Adipose tissue (tissue), 3 donors: ENCODE measurements around the gene ADAMTS14. TPM values are rescaled to one million over a fixed set of nuclear protein-coding genes. Genes with fewer than 3 reads are reported as not detected.

Source experiments
- H3K27ac ChIP-seq: one replicate; pipeline ENCODE4 v1.5.1; 2013; ENCODE audit warnings: low read depth, low read length
- WGBS, 3 donors: extraction: QIAGEN DNeasy Blood & Tissue Kit; methylation state at CpG; one replicate each; pipeline ENCODE4 v1.1.7; 2013; 5-methylcytosine and 5-hydroxymethylcytosine counted together
- polyA plus RNA-seq, 3 donors: library from polyadenylated mRNA; stranded (reverse); fragments of 200-250 nt; gene quantifications; one replicate each; pipeline ENCODE4 v1.2.3, GENCODE V29; 2013
- donor health status: healthy with polysubstance abuse.
- donor health status: Bipolar disorder and iron deficiency.
- donor health status: healthy.

ADAMTS14 gene
- polyA plus RNA-seq, 3 donors = under 0.01 to 0.94 (median 0.07) TPM

GRCh38 chr10:70771311-70772194 is 99.2 kb downstream of the ADAMTS14 start:
- H3K27ac ChIP-seq = no peak overlapping the region
- 76 to 92% (median 92%) methylated on average over 8 of the region's 8 CpGs for WGBS, 3 donors

- H3K27ac ChIP-seq = no peak overlapping the region
- 84 to 93% (median 89%) methylated on average over 4 of the region's 4 CpGs for WGBS, 3 donors
Observed at GRCh38 chr10:70772627-70773026, 100.3 kb downstream of the ADAMTS14 start.

DNA sequence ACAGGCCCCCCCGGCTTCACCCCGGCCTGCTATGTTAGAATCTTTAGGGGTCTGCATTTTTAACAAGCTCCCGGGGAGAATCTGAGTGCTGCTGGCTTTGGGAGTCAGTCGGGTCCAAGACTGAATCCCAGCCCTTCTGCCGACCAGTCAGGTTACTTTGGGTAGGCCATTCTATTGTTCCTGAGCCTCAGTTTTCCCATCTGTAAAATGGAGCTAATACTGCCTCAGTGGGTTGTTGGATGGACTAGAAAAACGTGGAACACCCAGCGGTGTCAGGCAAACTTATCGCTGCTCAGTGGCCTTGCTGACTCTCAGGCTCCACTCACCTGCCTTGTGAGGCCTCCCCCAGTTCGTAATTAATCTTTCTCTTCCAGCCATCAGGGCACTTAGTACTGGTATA is 101.2 kb downstream of the ADAMTS14 start:
- H3K27ac ChIP-seq = no peak overlapping the region
- WGBS, 3 donors = 76 to 91% (median 82%) methylated on average over 9 of the region's 9 CpGs

GRCh38 chr10:70773965-70774809 is 101.9 kb downstream of the ADAMTS14 start:
- 87 to 88% (median 88%) methylated on average over 14 of the region's 14 CpGs for WGBS, 3 donors

DNA sequence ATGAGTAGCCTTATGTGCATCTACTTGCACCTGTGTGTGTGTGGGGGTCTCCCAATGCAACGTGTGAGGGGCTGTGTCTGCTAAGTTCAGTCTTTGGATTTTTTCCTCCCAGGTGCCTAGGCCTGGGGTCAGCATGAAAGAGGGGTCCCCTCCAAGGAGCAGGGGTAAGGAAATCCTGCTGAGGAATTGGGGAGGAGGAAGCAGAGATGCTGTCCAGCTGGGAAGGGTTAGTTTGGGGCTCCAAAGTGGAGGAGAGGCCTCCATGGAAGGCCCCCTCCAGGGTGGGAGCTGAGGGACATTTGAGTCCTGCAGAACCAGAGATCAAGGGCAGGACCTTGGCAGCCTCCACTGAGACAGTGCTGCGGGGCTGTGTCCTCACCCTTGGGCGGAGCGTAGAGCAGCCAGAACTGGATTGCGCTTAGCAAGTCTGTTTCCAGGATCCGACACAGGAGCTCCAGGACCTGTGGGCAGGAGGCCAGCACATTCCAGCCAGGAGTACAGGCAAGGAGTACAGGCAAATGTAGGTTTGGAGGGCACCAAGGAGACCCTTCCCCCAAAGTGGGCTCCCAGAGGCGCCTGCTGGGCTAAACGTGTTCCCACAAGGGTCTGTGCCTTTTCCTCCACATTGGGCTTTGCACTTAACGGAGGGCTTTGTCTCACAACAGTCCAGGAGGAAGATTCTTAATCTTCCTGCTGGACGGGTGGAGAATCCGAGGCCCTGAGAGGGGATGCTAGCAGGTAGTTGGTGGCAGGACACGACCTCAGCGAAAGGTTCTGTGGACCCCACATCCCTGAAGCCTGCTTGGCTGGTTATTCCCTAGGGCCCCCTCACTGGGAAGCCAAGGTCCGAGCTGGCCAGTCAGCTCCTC is 102.7 kb downstream of the ADAMTS14 start:
- 66 to 81% (median 74%) methylated on average over 14 of the region's 14 CpGs for WGBS, 3 donors
- no peak overlapping the region for H3K27ac ChIP-seq

More at GRCh38 chr10:70773965-70774809, 101.9 kb downstream of the ADAMTS14 start:
- H3K27ac ChIP-seq = no peak overlapping the region

DNA sequence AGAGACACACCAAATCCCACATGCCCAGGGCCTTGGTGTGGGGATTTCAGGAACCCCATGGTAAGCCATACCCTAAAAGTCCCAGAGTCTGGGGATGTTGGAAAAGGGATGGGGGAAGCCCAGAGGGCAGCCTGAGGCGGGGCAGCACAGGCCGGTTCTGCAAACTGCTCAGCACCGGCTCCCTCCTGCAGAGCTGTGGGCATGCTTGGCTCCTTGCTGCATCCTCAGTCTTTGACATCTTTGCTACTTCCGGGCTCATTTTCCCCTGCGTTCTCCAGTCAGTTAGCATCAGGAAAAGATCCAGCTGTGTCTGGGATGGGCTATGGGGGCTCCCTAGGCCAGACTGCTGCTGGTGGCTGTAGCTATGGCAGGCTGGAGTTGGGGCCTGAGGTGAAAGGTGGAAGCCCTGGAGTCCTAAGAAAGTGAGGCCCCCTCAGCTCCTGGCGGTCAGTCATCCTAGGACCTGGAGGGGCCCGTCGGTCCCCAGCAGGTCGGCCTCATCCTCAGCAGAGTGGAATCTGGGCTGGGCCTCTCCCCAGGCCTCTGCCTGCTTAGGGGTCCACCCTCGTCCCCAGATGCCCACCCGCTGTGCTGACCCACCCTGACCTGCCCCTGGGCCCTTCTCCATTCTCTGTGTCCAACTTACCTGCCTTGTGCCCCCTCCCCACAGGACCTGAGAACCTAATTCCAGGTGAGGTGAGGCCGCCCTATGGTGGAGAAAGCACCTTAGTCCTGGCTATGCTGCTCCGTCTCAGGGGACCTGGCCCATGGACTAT is 103.6 kb downstream of the ADAMTS14 start:
- H3K27ac ChIP-seq = no peak overlapping the region
- WGBS, 3 donors = 90 to 93% (median 91%) methylated on average over 13 of the region's 13 CpGs

DNA sequence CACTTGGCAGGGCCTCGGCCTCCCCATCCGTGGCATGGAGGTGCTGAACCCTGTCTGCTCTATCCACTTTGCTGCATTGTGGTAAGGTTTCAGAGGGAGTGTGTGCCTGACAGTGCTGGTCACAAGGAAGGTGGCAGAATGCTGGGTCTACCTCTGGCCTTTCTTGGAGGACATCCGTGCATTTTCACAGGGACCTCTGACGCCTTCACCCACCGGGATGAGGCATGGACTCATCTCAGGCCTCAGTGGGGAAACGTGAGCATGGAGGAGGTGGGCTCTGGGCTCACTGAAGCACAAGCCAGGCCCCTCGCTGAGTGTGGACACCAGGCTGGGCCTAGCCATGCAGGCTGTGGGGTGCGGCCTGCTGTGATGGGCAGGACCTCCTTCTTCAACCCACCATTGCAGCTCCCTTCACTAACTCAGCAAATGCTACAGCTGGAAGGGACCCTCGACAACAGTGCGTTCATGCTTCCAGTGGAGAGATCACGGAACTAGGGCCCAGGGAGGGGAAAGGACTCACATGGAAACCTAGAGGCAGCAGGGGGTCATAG is 104.2 kb downstream of the ADAMTS14 start:
- WGBS, 3 donors = 89 to 94% (median 94%) methylated on average over 11 of the region's 11 CpGs
- H3K27ac ChIP-seq = no peak overlapping the region

- 88 to 93% (median 89%) methylated on average over 18 of the region's 18 CpGs for WGBS, 3 donors
- no peak overlapping the region for H3K27ac ChIP-seq
Observed at GRCh38 chr10:70777063-70777875, 105.0 kb downstream of the ADAMTS14 start.

- 75 to 86% (median 82%) methylated on average over 9 of the region's 9 CpGs for WGBS, 3 donors
- no peak overlapping the region for H3K27ac ChIP-seq
Observed at GRCh38 chr10:70778267-70778924, 106.1 kb downstream of the ADAMTS14 start.

- no peak overlapping the region for H3K27ac ChIP-seq
- WGBS, 3 donors = 57 to 71% (median 65%) methylated on average over 2 of the region's 2 CpGs
Observed at GRCh38 chr10:70779088-70779487, 106.8 kb downstream of the ADAMTS14 start.

DNA sequence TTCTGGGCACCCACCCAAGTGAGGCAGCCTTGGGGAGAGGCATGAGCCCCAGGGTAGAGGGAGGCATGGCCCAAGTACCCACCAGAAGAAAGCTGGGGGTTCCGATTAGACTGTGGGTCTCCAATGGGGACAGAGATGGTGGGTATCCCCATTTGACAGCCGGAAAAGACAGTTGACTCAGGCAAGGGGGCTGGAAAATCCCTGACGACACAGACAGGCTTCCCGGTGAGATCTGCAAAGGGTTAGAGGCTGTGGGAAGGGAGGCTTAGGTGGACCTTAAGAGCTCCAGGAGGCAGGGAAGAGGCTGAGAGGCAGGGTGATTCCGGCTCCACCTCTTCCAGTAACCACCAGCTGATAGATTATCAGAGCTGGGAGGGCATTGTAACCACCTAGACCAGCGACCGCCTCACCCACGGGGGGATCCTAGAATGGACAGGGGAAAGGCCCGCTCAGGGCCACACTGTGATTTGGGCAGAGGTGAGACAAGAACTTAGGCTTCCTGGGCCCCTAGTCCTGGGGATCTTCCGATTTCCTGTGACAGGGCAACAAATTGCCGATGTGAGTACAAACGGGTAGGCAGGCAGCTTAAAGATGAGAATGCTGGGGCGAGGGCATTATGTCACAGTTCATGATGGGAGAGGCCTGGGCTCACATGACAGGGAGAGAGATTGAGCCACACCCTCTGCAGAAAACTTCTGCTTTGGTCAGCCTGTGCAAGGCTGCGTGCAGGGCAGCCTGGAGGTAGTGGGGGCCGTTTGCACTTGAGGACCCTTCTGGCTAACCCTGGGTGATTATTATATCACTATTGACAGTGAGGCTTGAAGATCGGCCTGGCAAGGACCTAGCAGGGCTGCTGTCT is 107.4 kb downstream of the ADAMTS14 start:
- 72 to 80% (median 76%) methylated on average over 16 of the region's 16 CpGs for WGBS, 3 donors
- H3K27ac ChIP-seq = no peak overlapping the region

DNA sequence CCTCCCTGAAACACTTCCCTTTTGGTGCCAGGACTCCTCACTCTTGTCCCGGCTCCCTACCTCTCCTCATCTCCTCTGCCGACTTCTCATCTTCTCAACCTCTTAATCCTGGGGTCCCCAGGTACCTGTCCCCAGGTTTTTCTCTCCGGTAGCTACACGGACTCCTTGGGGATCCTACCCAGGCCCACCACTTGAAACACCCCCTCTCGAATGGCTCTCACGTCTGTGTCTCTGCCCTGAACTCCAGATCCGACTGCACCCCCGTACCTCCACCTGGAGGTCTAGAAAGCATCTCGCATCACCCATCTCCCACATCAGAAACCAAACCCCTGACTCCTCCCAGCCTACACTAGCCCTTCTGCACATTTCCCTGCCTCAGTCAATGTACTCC is 108.1 kb downstream of the ADAMTS14 start:
- 89 to 96% (median 92%) methylated on average over 8 to 9 of the region's 9 CpGs for WGBS, 3 donors
- no peak overlapping the region for H3K27ac ChIP-seq

- H3K27ac ChIP-seq = no peak overlapping the region
- 84 to 96% (median 95%) methylated on average over 4 of the region's 4 CpGs for WGBS, 3 donors
Observed at GRCh38 chr10:70780772-70781171, 108.5 kb downstream of the ADAMTS14 start.

GRCh38 chr10:70781461-70782051 is 109.2 kb downstream of the ADAMTS14 start:
- no peak overlapping the region for H3K27ac ChIP-seq
- WGBS, 3 donors = 94 to 97% (median 94%) methylated on average over 8 of the region's 8 CpGs
